Lung (tissue), 12 donors: ENCODE results near the gene NFATC1. TPM values are rescaled to one million over a fixed set of nuclear protein-coding genes. Genes with fewer than 3 reads are reported as not detected.

Source experiments
- ATAC-seq: fragments of 200-7000 bp; cut with Tn5 transposase; one replicate; pipeline ENCODE4 v1.9.1; 2020; ENCODE audit warnings: moderate number of reproducible peaks; ENCODE audit not compliant: insufficient read depth, low FRiP score
- DNase-seq, 3 donors: peaks; one replicate each; pipeline ENCODE4 v3.0.0-alpha.2; 2013 to 2017
- H3K27ac ChIP-seq, 2 donors: one replicate each; pipeline ENCODE4 v1.5.1; 2013; ENCODE audit warnings: mild to moderate bottlenecking in 2 of 2, moderate library complexity in 2 of 2, control low read depth in 1 of 2, inconsistent platforms in 1 of 2, low read depth in 1 of 2, low read length in 1 of 2
- H3K27me3 ChIP-seq, 3 donors: one replicate each; pipeline ENCODE4 v1.5.1; 2013; ENCODE audit warnings: low read length in 2 of 3; ENCODE audit not compliant: control insufficient read depth in 3 of 3, insufficient read depth in 3 of 3
- H3K36me3 ChIP-seq, 4 donors: one replicate each; pipeline ENCODE4 v1.5.1; 2013; ENCODE audit warnings: low read length in 4 of 4, mild to moderate bottlenecking in 1 of 4, moderate library complexity in 1 of 4; ENCODE audit not compliant: control insufficient read depth in 4 of 4, insufficient read depth in 4 of 4
- H3K4me1 ChIP-seq, 5 donors: one replicate each; pipeline ENCODE4 v1.5.1; 2013; ENCODE audit warnings: low read length in 5 of 5, mild to moderate bottlenecking in 2 of 5, moderate library complexity in 1 of 5; ENCODE audit not compliant: control insufficient read depth in 5 of 5, insufficient read depth in 5 of 5
- H3K4me3 ChIP-seq: one replicate; pipeline ENCODE4 v1.5.1; 2013; ENCODE audit warnings: mild to moderate bottlenecking, control low read depth, moderate library complexity
- H3K9ac ChIP-seq, 2 donors: one replicate each; pipeline ENCODE4 v1.5.1; 2013; ENCODE audit warnings: low read length in 2 of 2, control low read depth in 1 of 2; ENCODE audit not compliant: insufficient read depth in 1 of 2
- H3K9me3 ChIP-seq, 4 donors: one replicate each; pipeline ENCODE4 v1.5.1; 2013; ENCODE audit warnings: low read length in 3 of 4, mild to moderate bottlenecking in 1 of 4, moderate library complexity in 1 of 4; ENCODE audit not compliant: control insufficient read depth in 4 of 4, insufficient read depth in 3 of 4
- CTCF ChIP-seq: IDR thresholded peaks from 2 replicates; pipeline ENCODE4 v1.5.1; 2012; ENCODE audit warnings: mild to moderate bottlenecking; ENCODE audit errors: control extremely low read depth, extremely low read depth
- WGBS, 2 donors: extraction: QIAGEN DNeasy Blood & Tissue Kit; methylation state at CpG; one replicate each; pipeline ENCODE4 v1.1.7; 2013; 5-methylcytosine and 5-hydroxymethylcytosine counted together
- polyA plus RNA-seq, 2 donors: library from polyadenylated mRNA; stranded (reverse); fragments of 200-250 nt; gene quantifications; one replicate each; pipeline ENCODE4 v1.2.1, GENCODE V29; 2013
- total RNA-seq, 2 donors: library from RNA; depleted of rRNA in 1 of 2; stranded (reverse); fragments of >200 nt in 1 of 2; gene quantifications; one replicate each; pipeline ENCODE4 v1.2.1, GENCODE V29; 2014 to 2021
- donor health status: control.
- donor health status: control.
- donor health status: Bipolar disorder and iron deficiency.
- donor health status: healthy.
- donor health status: DM: yes; HTN: yes; CAD: no.

The NFATC1 gene
- total and polyA plus RNA-seq, 4 donors = 8.6 to 25.5 (median 12.9) TPM

- H3K27me3 ChIP-seq = peaks cover 0 to 7% (median 4%) of the 10 kb centered on the region in 3 donors
- 46 to 62% methylated on average over 28 of the region's 28 CpGs for WGBS, 2 donors
- H3K4me1 ChIP-seq = peaks cover 0 to 28% (median 3%) of the 10 kb centered on the region in 5 donors
- peak overlapping the region in 1 of 2 donors; percentile 39 for H3K9ac ChIP-seq
- H3K27ac ChIP-seq = no peak overlapping the region
- DNase-seq (peak; percentile 76 to 84 (median 79)), ATAC-seq (no peak)
- H3K36me3 ChIP-seq = no peaks in the 10 kb centered on the region
- TF ChIP-seq CTCF = no peak
- H3K4me3 ChIP-seq = no peak overlapping the region
- peaks cover 0 to 11% (median 0%) of the 10 kb centered on the region in 4 donors for H3K9me3 ChIP-seq
Observed at GRCh38 chr18:79567481-79568147, 171.9 kb downstream of the NFATC1 start.

- no peak overlapping the region for H3K4me3 ChIP-seq
- H3K27me3 ChIP-seq = peaks cover 0 to 7% (median 4%) of the 10 kb centered on the region in 3 donors
- ATAC-seq (no peak), DNase-seq (no peak)
- no peaks in the 10 kb centered on the region for H3K36me3 ChIP-seq
- H3K27ac ChIP-seq = no peak overlapping the region
- H3K9me3 ChIP-seq = peaks cover 0 to 18% (median 1%) of the 10 kb centered on the region in 4 donors
- H3K9ac ChIP-seq = no peak overlapping the region
- TF ChIP-seq CTCF = no peak
- H3K4me1 ChIP-seq = peaks cover 0 to 28% (median 3%) of the 10 kb centered on the region in 5 donors
- 89 to 94% methylated on average over 13 of the region's 13 CpGs for WGBS, 2 donors
Observed at GRCh38 chr18:79568543-79569205, 172.9 kb downstream of the NFATC1 start.

GRCh38 chr18:79569720-79570119 lies 174.0 kb downstream of the NFATC1 start:
- no peaks in the 10 kb centered on the region for H3K36me3 ChIP-seq
- peaks cover 0 to 24% (median 1%) of the 10 kb centered on the region in 4 donors for H3K9me3 ChIP-seq
- peaks cover 0 to 7% (median 4%) of the 10 kb centered on the region in 3 donors for H3K27me3 ChIP-seq
- no peak for TF ChIP-seq CTCF
- 90 to 93% methylated on average over 18 of the region's 18 CpGs for WGBS, 2 donors
- H3K4me1 ChIP-seq = peaks cover 0 to 28% (median 3%) of the 10 kb centered on the region in 5 donors
- DNase-seq (no peak), ATAC-seq (no peak)
- H3K4me3 ChIP-seq = no peak overlapping the region
- H3K27ac ChIP-seq = no peak overlapping the region
- H3K9ac ChIP-seq = no peak overlapping the region
